GM21381 (cell line): ENCODE data around the gene GARS1.
A peak's percentile ranks its signal among the peaks of the same experiment; 100 is the strongest.
"Not testable (repeated sequence)": the region's sequence is repeated elsewhere in the genome, so short reads cannot be mapped to it uniquely, and the experiment has no call there.

ENCODE experiments used
- ATAC-seq: cut with Tn5 transposase; IDR thresholded peaks from one replicate; pipeline ENCODE4 v1.9.1; 2021; ENCODE audit warnings: mild to moderate bottlenecking, moderate library complexity; ENCODE audit not compliant: unreplicated experiment

GARS1 gene

DNA sequence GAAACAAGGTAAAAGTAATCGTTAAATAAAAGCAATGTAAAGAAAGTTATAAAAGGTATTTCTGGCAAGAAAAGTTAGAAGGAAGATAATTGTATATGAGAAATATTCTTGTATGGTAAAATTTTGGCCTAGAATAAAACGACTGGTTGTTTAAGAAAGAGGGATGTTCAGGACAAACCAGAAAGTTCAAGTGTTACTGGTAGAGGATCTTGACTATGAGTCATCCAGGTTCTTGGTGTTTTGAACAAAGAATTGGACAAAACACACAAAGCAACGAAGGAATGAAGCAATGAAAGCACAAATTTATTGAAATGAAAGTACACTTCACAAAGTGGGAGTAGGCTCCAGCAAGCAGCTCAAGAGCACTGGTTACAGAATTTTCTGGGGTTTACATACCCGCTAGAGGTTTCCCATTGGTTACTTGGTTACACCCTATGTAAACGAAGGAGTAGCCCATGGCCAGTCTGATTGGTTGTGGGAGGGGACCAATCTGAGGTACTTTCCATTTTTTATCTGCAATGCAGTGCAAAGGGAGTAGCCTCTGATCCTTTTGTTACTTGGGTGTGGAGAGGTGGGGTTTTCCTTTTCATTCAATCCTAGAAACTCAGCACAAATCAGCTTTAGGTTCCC is 22.4 kb upstream of the GARS1 start:
- ATAC-seq: no peak

DNA sequence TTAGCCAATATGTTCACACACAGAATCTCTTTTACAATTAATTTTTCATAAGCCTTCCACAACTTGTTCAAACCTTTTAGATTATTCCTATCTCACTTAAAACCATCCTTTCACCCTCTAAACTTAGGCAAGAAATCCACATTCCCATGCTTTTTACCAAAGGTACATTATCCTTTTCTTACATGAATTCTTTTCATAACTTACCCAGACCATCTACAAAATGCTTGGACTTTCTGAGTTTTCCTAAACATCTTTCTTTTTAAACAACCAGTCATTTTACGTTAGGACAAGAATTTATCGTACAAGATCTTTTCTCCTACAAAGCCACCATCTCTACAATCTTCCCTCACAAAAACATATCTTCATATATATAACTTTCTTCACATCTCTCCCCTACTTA is 18.8 kb upstream of the GARS1 start:
- ATAC-seq: no peak

DNA sequence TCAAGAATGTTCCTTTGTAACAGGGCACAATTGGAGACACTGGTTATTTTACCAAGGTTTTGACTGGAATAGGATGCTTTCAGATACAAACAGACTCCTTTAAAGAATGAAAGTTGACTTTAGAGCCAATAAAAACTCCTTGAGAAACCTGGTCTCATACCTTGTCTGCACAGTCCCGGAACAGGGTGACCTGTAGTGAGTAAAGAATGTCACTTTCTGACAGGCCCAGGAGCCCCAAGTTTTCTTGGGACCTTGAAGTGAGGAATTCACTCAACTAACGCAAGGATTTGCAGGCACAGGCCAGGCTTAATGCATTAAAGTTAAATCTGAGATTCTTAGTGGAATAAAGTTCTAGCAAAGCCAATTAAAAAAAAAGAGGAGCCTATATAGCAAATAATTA is 11.5 kb upstream of the GARS1 start:
- no peak for ATAC-seq

DNA sequence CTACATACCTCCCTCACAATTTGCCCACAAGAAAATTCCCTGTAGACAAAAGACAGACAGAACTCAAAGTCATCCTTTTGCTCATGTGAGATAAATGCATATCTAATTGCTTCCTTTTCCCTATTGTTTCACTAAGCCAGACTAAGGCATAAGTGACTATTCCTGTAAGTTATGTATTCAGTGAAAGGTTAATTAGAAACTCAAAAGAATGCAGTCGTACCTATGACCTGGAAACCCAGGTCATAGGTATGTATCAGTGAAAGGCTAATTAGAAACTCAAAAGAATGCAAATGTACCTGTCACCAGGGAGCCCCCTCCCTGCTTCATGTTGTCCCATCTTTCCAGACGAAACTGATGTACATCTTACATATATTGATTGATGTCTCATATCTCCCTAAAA is 10.3 kb upstream of the GARS1 start:
- no peak for ATAC-seq

DNA sequence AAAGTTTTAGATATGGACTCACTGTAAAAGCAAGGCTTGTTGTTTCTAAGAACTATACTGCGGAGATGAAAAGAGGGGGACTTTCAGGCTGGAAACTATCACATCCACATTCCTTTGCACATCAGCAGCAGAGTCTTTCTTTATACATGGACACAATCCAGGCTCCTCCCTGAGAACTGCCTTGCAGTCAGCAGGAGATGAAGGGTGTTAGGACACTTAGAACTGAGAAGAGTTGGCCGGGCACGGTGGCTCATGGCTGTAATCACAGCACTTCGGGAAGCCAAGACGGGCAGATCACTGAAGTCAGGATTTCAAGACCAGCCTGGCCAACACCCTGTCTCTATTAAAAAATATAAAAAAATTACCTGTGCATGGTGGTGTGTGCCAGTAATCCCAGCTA is 9.7 kb upstream of the GARS1 start:
- no peak for ATAC-seq

DNA sequence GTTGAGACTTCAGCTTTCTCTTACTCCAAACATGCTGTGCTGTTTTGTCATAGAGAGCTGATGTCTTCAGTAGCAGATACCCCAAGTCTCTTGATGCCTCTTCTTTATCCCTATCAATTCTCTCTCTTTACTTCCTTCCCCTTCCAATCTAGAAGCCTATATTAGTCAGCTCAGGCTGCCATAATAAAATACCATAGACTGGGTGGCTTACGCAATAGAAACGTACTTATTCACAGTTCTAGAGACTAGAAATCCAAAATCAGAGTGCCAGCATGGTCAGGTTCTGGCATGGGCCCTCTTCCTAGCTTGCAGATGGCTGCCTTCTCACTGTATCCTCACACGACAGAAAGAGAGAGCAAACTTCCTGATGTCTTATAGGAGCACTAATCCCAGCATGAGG is 9.0 kb upstream of the GARS1 start:
- ATAC-seq: no peak

DNA sequence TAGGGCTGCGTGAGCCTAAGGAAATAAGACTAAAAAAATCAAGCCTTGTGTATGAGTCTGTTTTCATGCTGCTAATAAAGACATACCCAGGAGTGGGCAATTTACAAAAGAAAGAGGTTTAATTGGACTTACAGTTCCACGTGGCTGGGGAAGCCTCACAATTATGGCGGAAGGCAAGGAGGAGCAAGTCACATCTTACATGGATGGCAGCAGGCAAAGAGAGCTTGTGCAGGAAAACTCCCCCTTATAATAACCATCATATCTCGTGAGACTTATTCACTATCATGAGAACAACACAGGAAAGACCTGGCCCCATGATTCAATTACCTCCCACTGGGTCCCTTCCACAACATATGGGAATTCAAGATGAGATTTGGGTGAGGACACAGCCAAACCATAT is 7.1 kb upstream of the GARS1 start:
- not testable (repeated sequence) for ATAC-seq

DNA sequence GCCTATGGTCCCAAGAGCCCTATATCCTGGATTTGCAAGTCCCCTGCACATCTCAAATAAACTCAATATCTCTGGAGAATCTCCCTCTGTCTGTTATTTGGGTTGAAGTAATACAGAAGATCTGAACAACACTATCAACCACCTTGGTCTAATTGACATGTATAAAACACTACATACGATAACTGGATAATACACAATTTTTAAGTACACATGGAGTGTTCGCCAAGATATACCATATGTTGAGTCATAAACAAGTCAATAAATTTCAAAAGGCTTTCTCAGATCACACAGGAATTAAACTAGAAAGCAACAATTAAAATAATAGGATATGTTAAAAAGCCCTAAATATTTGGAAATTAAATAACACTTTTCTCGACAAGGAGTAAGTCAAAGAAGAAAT is 5.6 kb upstream of the GARS1 start:
- ATAC-seq: no peak

DNA sequence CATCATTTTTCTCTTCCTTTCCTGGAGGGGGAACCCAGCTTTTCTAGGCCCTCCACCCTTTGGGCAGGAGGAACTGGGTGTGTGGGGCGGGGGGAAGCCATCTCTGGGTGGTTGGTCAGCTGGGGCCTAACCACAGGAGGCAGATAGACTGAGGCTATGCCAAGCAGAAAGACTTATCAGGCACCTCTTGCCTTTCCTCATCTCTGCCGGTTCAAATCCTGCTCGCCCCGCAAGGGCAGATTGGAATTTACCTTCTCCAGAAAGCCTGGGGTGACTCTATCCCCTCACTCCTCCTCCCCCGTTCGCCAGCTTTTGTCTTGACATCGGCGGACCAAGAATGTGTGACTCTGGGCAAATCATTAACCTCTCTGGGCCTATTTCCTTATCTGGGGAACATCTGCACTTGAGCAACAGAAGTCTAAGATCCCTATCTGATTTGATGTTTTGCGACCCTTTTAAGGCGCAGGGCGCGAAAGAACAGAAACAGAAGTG is 584 bp upstream of the GARS1 start:
- peak; percentile 34 for ATAC-seq

DNA sequence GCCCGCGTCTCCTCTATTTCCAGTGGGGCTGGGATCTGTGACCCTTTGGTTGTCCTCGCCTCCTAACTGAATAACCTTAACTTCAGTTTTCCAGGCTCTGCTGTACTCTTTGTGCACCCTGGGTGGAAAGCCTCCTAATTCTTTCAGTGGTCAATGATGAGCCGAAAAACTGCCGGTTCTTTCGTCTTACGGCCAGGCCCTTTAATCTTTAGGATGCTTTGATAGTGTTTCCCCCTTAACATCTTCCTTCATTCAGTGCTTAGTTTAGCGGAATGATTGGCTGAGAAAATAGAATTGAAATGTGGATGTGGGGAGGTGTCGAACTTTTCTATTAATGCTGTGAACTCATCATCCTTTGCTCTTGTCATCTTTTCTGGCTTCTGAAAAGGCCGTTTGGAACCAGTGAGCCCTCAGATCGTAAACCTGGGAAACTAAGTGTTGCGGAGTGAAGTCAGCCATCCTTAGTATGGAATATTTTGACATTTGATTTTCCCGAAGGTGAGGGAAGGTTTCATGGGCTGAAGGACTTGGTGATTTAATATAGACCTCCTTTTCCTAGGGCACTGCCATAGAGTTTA is 847 bp downstream of the GARS1 start:
- ATAC-seq: no peak

DNA sequence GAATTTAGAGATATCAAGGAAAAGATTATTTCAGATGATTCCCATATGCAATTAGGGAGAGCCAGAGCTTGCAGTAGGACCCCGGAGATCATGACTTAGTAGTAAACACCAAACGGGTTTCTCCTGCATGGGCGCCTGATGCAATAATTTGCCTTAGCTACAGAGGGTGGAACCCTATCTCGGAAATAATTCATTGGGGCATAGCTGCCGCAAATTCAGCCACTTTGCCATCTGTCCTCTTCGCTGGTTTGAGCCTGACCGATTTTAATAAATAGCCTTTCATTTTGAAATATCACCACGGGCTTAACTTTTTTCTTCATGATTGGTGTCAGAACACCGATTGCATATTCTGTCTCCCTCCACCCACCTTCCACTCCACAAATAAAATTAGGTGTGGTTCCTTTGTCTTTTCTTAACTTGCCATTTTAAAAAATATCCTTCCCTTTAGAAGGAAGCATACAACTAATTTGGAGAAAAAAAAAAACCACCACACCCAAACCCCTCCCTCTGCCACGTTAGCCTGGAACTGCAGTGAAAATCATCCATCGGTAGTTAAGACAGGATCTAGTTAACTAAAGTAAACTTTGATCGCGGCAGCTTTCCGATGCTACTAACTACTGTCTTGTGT is 1.4 kb downstream of the GARS1 start:
- no peak for ATAC-seq

DNA sequence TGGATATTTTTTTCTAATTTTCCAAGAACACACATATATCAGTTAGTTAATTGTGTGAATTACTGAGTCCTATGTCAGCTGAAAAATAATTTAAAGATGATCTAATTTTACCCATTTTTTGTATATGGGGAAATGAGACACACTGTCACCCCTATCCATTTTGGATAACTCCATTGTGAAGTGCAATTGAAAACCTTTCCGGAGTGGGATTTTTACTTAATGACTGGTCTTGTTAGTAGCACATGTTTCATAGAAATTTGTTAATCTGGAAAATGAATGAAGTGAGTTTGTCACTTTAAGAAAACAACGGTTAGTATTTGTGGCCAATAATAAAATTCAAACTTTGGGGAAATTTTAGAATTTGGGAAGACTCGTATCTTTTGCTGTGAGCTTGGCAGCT is 2.0 kb downstream of the GARS1 start:
- ATAC-seq: no peak

DNA sequence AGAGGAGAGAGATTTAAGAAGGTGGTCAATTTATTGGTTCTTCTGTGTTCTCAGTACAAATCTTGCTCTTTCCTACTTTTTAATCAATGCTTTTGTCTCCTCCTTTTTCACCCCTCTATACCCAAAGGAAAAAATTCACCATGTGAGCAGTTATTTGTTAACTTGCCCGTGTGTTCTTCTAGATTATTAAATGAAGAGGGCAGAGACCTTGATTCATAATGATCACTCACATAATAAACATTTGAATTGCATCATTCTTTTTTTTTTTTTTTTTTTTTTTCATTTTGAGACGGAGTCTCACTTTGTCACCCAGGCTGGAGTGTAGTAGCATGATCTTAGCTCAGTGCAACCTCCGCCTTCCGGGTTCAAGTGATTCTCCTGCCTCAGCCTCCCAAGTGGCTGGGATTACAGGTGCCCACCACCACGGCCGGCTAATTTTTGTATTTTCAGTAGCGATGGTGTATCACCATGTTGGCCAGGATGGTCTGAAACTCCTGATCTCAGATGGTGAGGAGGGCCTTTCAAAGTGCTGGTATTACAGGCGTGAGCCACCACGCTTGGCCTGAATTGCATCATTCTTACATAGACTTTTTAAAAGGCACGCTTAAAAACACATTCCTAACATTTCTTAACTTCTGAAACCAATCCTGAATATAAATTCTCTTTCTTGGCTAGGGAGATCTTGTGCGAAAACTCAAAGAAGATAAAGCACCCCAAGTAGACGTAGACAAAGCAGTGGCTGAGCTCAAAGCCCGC is 3.6 kb downstream of the GARS1 start:
- ATAC-seq: no peak

DNA sequence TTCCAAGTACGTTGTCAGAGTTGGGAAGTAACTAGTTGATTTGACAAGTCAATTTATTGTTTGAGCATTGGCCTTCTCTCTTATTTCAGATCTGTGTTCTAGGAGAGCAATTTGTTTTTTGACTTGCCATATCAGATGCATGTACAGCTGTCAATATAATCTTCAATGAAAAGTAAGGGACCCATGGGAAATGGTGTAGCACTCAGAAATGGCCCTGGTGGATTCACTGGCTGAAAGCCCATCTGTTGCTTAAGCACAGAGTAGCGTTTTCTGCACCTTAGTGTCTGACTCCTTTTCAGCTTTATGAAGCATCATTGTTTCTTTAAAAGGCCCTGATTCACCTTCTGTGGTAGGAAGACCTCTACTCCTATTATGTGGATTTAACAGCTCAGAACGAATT is 10.2 kb downstream of the GARS1 start:
- no peak for ATAC-seq

DNA sequence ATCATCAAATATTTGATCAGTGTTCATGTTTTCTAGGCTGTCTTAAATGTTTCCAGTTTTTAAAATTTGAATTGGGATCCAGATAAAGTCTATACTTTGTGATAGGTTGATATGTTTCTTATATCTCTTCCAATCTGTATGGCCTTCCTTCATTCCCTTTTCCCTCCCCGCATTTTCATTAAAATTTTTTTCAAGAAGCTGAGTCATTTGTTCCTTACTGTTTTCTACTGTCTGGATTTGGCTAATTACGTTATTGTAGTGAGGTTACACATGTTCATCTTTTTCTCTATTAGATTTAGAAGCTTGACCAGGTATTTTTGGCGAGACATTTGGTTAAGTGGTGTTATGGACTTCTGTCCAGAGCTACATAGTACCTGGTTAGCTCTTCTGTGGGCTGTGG is 11.2 kb downstream of the GARS1 start:
- ATAC-seq: no peak

DNA sequence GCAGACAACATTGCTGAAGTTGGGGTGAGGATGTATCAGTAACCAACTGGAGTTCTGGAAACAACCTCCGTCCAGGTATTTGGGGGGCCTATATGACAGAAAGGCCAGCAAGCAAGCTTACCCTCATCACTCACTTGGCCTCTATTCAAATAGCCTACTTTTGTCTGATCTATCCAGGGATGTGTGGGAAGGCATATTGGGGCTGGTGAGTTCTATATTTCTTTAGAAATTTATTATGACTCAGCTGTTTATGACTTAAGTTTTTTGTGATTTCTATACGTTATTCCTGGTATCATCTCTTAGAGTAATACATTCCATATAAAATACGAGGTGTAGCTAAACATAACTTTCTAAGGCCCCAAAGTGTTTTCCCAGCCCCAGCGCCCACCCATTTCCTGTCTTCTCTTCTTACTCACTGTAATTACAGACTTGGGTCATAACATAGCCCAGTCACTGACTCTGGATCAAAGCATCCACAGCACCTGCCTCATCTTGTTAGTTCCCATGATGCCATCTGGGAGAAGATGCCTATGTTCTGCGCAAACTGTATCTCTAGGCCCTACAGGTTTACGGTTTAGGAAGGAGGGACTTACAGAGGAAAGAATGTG is 18.1 kb downstream of the GARS1 start:
- no peak for ATAC-seq

DNA sequence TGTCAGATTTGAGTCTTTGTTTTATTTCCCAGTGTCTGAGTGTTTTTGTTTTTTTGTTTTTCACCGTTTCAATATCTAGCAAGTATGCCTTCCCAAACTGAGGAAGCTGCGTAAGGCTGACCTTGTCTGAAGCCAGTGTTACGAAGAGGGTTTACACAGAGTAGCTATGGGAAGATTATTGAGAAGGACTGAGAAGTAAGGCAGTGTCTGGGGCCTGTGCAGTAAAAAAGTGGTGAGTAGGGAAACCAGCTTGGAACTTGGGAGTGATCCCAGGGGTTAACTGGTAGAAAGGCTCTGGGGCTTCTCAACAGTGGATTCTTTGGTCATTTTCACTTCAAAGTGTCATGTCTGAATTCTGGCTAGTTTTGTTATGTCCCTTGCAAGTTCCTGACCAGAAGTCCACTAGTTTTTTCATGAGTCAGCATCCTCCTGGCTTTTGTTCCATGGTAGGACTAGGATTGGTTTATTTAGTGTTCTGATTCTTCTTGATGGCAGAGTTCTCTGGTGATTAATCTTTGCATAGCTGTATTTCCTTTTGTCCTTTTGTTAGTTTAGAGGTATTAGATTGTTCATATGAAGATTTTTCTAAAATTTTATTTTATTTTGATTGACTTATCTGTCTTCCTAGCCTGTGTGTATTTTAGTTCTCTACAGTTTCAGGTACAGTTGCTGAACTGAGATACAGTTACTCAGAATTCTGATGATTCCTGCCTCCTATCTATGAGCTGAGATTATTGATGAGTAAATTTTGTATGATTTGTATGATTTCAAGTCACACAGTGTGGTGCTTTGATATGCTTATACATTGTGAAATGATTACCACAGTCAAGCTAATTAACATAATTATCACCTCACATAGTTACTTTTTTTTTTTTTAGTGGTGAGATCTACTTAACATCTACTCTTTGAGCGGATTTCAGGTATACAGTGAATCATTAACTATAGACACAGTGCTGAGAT is 19.0 kb downstream of the GARS1 start:
- no peak for ATAC-seq

DNA sequence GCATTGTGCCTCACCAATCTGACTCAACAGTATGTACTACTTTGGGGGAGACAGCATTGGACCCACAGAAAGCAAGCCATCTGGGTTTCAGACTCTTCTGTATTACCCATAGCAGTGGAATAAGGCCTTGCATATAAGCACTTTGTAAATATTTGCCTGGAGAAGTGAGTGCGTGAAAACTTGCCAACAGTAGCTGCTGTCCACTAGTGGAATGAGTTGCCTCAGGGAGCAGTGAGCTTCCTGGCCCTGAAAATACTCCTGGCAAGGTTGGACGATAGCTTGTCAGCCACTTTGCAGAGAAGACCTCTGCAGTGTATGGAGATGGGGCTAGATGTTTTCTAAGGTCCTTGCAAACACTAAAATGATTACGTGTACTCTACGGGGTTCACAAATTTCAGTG is 21.6 kb downstream of the GARS1 start:
- no peak for ATAC-seq

DNA sequence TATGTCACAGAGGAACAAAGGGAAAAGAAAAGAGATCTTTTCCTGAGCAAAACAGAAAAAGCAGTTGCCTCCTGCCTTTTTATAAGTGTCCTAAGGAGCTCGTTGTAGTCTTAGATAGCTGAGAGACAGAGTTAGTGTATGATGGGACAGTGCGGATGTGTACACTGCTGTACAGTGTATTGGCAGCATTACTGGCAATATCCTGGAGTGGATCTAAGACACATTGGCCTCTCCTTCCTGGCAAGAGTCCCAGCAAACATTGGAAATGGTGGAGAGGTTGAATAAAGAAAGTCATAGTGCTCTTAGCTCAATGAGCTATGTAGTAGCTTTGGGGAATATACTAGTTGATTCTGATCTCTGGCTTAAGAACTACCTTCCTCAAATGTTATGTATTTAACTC is 22.7 kb downstream of the GARS1 start:
- no peak for ATAC-seq

DNA sequence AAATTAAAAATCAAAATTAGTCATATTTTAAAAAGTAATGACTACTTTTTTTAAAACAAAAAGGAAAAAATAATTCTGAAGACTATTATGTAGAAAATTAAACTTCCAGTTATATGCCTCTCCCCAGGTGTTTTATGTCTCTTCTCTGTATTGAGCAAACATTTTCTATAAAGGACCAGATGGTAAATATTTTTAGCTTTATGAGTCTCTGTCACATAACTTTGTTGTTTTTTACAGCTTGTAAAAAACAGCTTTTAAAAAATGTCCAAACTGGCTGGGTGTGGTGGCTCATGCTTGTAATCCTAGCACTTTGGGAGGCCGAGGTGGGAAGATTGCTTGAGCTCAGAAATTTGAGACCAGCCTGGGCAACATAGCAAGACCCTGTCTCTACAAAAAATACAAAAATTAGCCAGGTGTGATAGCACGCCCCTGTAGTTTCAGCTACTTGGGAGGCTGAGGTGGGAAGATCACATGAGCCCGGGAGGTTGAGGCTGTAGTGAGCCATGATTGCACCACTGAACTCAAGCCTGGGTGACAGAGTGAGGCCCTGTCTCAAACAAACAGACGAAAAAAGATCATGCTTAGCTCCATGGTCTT is 23.5 kb downstream of the GARS1 start:
- no peak for ATAC-seq
